ENCODE data around the gene TOGARAM2.

- TF ChIP-seq POLR2A (IDR thresholded peaks at IDR 0.05; ENCODE audit: low read depth, low read length) (no peak), TAF1 (IDR thresholded peaks at IDR 0.05; ENCODE audit: low read depth, low read length) (no peak), POLR2AphosphoS5 (IDR thresholded peaks at IDR 0.05; ENCODE audit: low read depth, low read length) (no peak)
These were observed 80.1 kb downstream of the TOGARAM2 start for GRCh38 chr2:29061176-29061575.

Data from GM12891 (cell line).